ENCODE measurements around the gene GNAZ.

Gene GNAZ

GRCh38 chr22:23091760-23092159, 21.4 kb downstream of the GNAZ start:
- DNase-seq (ENCODE audit: low read depth in 2 of 2, low spot score in 1 of 2): no peak

- no peak for DNase-seq (ENCODE audit: low read depth in 2 of 2, low spot score in 1 of 2)
These were observed 22.1 kb downstream of the GNAZ start for GRCh38 chr22:23092217-23092955.

GRCh38 chr22:23093051-23093788, 22.9 kb downstream of the GNAZ start:
- DNase-seq (ENCODE audit: low read depth in 2 of 2, low spot score in 1 of 2): no peak

DNA sequence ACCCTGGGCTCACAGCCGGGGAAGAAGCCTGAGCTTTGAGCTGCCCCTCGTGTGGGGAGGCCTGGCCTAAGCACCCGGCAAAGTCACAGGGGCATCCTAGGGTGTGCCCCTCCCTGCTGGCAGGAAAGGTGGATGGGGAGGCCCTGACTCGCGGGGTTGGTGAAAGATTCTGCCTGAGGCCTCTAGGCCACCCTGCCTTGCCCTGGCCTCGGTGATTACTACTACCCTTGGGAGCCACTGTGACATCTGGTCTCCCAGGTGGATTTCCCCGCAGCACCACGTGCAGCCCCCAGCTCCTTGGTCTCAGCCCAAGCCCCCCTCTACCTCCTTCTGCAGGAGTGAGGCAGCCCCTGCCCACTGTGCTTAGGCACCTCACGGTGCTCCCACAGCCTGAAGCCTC, 23.9 kb downstream of the GNAZ start:
- DNase-seq (ENCODE audit: low read depth in 2 of 2, low spot score in 1 of 2): no peak

- no peak for DNase-seq (ENCODE audit: low read depth in 2 of 2, low spot score in 1 of 2)
These were observed 24.7 kb downstream of the GNAZ start for GRCh38 chr22:23094695-23095681.

DNA sequence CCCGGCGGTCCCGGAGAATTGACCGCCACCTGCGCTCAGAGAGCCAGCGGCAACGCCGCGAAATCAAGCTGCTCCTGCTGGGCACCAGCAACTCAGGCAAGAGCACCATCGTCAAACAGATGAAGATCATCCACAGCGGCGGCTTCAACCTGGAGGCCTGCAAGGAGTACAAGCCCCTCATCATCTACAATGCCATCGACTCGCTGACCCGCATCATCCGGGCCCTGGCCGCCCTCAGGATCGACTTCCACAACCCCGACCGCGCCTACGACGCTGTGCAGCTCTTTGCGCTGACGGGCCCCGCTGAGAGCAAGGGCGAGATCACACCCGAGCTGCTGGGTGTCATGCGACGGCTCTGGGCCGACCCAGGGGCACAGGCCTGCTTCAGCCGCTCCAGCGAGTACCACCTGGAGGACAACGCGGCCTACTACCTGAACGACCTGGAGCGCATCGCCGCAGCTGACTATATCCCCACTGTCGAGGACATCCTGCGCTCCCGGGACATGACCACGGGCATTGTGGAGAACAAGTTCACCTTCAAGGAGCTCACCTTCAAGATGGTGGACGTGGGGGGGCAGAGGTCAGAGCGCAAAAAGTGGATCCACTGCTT, 25.5 kb downstream of the GNAZ start:
- no peak for DNase-seq (ENCODE audit: low read depth in 2 of 2, low spot score in 1 of 2)

DNA sequence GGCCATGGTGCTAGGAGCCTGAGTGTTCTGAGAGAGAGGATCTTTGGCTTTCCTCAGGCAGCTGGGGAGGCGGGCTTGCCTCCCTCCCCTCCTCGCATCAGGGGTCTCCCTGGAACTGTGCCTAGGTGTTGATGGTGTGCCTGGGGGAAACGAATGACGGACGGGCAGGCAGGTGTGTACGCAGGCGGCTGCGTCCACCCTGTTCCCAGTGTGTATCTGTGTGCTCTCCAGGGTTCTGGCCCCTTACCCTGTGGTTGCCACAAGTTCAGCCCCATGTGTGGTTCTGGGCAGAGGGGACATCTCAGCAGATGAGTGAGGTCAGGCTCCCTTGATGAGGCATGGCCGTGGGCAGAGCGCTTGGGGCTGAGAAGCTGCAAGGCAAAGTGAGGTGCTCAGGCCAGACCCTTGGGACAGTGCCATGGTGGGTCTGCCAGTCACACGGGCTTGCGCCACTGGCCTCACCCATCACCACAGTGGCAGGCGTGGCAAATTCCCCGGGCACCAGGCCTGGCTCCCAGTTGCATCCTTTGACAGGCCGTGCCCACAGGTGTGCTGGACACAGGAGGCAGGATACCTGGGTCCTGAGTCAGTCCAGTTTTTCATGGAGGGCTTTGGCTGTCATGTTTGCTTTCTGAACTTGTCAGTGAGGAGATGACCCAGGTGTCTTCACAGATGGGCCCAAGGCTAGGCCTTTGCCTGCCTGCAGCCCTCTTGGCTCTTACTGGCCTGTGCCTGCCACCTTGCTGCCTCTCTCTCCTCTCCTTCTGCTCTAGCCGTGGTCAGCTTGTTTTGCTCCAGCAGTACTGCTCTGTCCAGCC, 27.3 kb downstream of the GNAZ start:
- DNase-seq (ENCODE audit: low read depth in 2 of 2, low spot score in 1 of 2): no peak

DNA sequence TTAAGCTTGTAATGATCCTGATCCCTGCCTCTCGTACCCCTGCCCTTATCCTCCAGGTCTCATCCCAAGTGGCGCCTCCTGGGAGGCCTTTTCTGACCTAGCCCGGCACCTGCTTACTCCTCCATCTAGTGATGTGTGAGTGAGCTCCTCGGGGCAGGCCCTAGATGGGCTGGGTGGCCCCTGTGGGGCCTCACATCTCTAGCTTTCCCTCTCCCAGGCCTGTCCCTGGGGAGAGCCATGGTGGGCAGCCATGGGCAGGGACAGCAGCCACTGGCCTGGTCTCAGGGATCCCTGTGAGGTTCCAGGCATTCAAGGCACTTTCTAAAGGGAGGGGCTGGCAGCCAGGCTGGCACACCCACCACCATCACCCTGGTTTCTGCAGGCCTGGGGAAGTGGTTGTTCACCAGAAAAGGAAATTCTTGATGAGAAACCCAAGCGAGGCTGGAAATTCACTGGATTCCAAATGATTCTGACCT, 27.9 kb downstream of the GNAZ start:
- DNase-seq (ENCODE audit: low read depth in 2 of 2, low spot score in 1 of 2): no peak

DNA sequence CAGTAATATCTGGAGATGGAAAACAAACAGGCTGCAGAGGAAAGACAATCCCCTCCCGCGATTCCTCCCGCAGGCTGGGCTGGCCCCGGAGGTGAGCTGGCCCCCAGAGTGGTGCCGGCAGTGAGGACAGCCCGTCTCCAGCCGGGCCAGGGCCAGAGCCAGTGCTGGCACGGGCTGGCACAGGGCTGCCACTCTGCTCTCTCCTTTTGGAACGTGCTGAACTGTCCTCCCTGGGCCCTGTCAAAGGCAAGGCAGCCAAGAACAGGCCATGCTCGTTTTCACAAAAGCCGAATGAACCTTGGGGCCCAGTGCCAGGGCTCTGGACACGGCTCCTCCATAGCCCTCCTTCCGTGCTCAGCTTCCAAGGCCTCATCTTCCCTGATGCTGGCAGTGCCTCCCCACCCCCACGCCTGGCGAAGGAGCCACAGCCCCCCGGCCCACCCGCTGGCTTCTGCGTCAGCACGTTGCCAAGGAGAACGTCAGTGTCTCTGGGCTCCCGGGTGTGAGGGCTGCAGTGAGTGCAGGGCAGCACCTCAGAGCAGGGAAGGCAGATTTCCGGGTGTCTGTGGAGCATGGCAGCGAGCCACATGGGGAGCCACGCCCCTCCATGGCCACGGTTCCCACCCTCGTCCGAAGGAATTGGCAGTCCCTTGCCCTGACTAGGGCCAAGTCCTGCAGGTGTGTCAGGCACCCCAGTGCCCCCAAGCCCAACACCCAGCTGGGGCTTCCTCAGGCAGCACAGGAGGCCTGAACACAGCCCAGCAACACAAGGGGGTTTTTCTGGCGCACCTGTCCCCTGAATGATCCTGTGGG, 28.6 kb downstream of the GNAZ start:
- no peak for DNase-seq (ENCODE audit: low read depth in 2 of 2, low spot score in 1 of 2)

DNA sequence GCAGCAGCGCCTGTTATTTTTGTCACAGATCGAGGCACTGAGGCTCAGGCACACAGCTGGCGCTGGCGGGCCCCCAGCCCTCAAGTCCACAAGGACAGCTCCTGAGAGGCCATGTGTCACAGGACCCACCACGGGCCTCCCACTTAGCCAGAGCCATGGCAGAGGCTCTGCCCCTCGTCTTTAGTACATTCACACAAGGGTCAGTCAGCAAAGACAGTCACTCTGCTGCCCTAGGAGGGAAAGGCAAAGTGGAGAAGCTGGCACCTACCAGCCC, 29.1 kb downstream of the GNAZ start:
- DNase-seq (ENCODE audit: low read depth in 2 of 2, low spot score in 1 of 2): no peak

GRCh38 chr22:23100124-23100801, 29.9 kb downstream of the GNAZ start:
- no peak for DNase-seq (ENCODE audit: low read depth in 2 of 2, low spot score in 1 of 2)

DNA sequence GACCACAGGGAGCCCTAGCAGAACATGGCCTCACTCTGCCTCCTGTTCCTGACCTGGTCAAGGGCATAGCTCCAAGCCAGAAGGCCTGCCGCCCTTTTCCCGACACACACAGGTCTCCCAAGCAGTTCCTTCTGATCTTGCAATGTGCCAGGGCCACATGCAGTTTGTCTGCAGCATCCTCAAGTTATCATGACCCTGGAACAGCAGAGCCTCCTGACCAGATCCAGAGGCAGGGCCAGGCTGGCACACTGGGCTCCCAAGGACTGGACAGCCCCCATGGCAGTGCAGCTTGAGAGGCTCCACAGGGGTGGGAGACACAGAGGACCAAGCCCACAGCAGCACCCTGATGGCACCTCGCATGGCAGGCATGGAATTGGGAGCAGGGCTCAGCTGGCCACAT, 31.2 kb downstream of the GNAZ start:
- DNase-seq (ENCODE audit: low read depth in 2 of 2, low spot score in 1 of 2): no peak

DNA sequence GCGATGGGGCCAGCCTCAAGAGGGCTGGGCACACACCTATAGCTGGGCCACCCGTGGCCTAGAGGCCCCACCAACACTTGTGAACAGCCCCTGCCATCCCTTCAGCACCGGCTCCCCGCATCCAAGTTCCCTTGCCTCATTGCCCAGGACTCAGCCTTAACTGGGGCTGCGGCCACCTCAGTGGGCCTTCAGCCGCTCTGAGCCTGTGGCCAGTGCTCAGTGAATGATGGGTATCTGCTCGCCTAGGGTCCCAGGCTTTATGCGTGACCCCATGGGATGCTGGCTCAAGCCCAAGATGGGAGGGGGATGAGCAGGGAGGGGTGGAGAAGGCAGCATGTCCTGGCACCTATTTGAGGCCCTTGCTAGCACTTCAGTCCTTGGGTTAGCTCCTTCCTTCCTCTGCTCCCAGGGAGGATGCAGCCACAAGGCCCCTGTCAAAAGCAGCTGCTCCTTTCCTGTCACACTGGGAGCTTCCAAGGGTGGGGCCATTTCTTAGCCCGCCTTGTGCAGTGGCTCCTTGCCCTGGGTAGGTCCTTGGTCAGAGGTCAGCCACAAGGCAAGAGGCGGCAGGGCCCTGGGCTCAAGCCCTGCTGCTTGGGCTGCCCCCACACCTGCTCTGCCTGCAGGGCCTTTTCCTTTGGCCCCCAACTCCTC, 31.8 kb downstream of the GNAZ start:
- DNase-seq (ENCODE audit: low read depth in 2 of 2, low spot score in 1 of 2): no peak

DNA sequence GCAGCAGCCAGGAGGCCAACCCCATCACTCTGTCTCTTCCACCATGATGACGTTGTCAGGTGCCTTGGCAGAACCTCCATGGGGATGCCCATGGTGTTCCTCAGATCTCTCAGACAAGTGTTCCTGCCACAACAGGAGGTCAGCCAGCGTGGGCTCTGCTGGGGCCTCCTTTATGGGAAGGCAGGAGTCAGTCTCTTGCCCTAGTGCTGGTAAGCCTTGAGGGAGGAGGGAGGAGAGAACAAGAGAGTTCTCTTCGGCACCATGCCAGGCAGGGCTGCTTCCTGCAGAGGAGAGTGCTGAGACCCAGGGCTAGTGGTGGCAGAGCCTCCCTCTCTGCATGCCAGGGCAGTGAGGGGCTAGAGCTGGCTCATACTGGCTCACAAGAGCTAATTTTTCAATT, 32.5 kb downstream of the GNAZ start:
- no peak for DNase-seq (ENCODE audit: low read depth in 2 of 2, low spot score in 1 of 2)

GRCh38 chr22:23103199-23103954, 33.1 kb downstream of the GNAZ start:
- no peak for DNase-seq (ENCODE audit: low read depth in 2 of 2, low spot score in 1 of 2)

GRCh38 chr22:23104187-23104971, 34.1 kb downstream of the GNAZ start:
- DNase-seq (ENCODE audit: low read depth in 2 of 2, low spot score in 1 of 2): no peak

DNA sequence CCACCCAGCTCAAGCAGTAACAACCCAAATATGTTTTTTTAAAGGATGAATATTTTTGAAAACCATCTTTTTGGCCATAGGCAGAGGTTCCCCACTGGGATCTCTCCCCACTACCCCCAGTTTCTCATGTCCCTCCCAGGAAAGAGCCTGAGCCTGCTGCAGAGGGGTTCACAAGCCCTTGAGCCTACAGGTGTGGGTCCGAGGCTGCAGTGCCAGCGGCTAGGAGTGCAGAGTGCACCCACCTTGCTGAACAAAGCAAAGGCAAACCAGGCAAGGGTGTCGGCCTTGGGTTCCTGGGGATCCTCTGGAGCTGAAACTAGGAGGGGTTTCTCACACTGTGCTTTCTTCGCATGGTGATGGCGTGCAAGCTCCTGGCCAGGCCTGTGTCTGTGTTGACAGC, 35.0 kb downstream of the GNAZ start:
- no peak for DNase-seq (ENCODE audit: low read depth in 2 of 2, low spot score in 1 of 2)
